Superior temporal gyrus (tissue), 1 donor: ENCODE results near the gene CRIP2.
A peak's percentile ranks its signal among the peaks of the same experiment; 100 is the strongest.

Experiments used
- DNase-seq: peaks from one replicate; pipeline ENCODE4 v3.0.0-alpha.2; 2016; ENCODE audit errors: extremely low spot score

The CRIP2 gene

DNA sequence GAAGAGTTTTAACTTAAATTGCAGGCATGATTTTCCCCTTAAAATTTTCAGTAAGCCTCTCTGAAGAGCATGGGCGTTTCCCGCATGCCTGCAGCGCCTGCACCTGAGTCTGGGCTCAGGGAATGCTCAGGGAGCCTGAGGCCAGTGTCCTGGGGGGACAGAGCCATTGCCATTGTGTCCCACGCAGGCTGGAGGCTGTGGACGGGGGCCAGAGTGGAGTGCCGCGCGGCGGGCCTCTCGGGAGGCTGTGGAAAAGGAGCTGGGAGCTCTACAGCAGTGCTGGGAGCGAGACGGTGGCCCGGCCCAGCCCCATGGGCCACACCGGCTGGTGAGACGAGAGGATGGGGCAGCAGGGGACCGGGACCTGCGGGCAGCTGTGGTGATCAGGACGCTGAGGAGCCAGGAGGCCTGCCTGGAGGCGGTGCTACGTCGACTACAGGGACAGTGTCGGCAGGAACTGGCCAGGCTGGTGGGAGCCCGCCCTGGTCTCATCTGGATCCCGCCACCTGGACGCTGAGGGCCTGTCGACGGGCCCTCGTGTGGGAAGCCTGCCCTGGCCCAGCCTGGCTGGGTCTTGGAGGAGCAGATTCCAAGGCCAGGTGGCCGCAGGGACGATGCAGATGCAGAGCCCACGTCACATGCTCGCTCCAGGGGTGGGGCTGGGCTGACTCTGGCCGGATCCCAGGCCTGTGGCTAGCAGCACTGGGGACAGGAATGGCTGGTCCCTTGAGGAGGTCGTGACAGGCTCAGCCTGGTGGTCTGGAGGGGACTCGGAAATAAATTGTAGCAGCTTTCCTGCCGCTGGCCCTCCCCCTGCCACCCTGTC lies 24.0 kb downstream of the CRIP2 start:
- peak; percentile 74 for DNase-seq

DNA sequence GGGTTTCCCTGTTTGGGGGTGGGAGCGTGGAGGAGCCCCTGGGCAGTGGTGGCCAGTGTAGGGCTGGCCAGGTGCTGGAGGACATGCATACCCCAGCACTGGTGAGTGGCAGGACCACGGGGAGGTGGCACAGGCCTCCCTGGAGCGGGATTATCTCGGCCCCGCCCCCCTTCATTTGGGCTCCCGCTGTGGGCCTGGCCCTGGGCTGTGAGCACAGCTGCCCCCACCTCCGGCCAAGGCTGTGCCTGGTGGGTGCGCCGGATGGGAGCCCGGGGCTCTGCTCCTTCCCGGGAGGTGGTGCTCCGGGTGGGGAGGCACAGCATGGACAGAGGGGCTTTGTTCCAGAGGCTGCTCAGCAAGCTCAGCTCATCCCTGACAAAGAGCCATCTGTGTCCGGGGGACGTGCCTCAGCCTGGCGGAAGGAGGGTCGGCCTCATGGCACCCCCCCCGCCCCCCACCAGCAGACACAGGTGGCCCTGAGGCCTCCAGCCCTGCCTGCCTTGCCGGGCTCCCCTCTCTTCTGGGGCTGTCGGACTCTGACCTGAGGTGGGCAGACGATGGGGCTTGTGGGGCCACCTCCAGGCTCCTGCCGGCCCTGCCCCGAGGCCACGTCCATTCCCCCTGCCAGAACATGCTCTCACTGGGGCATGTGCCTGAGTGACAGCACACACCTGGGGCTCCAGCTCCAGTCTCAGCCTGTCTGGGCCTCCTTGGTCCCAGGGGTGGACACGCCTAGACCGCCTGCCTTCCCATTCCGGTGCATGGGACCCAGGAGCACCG lies 24.8 kb downstream of the CRIP2 start:
- DNase-seq: peak; percentile 88

DNA sequence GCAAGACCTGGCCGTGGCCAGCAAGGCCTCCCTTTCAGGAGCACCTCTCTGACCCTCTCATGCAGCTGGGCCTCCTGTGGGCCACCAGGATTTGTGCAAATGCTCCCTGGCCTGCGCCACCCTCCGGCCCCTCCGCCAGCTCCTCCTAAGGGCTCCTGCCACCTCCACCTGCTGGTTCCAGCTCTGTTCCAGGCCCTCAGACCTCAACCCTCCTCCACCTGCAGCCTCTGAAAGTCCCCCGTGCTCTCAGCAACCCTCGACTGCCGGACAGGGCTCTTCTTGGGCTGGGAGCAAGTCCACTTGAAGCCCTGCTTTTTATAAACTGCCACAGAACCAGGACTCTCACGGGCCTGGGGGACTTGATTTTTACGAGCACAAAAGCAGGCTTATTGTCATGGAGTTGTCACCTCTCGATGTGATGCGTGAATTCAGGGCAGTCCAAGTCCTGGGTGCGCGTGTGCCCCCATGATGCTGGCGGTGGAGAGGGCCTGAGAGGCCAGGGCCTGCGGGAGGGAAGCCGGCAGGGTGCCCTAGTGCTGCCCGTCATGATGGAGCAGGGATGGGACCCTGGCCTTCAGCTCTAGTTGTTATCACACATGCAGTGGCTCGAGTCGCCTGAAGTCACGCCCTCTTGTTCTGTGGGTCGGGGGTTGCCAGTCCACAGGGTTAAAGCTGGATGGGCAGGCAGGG lies 25.6 kb downstream of the CRIP2 start:
- DNase-seq: no peak

DNA sequence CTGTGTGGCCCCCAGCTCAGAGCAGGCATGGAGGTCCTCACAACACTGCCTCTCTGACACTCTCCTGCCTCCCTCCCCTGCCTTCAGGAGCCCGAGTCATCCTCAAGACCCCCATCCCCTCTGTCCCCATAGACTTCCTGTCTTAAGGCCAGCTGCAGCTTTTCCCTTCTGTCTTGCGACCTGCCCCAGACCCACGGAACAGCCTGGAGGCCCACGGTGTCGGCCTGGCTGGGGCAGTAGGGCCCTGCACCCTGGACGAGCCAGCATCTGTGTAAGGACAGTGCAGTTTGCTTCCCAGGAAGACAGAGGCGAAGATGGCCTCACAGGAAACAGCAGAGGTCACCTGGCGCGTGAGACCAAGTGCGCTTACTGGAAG lies 26.1 kb downstream of the CRIP2 start:
- DNase-seq: no peak

DNA sequence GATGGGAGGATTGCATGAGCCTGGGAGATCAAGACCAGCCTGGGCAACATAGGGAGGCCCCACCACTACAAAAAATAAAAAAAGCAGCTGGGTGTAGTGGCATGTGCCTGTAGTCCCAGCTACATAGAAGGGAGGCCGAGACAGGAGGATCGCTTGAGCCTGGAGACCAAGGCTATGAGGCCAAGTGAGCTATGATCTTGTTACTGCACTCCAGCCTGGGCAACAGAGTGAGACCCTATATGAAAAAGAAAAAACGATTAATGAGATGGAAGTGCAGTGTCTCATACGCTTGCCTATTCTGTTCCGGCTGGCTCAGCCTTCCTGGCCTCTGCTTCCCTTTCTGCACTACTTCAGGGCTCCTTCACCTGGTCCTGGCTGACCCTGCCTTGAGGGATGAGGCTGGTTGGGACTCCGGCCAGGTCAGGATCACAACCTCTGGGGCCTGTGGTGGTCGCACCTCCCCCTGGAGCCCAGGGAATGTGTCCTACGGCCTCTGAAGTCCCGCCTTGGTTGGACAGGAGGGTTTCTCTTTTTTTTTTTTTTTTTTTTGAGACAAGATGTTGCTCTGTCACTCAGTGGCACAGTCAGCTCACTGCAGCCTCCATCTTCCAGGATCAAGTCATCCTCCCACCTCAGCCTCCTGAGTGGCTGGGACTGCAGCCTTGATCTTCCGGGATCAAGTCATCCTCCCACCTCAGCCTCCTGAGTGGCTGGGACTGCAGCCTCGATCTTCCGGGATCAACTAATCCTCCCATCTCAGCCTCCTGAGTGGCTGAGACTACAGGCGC lies 27.1 kb downstream of the CRIP2 start:
- DNase-seq: no peak

DNA sequence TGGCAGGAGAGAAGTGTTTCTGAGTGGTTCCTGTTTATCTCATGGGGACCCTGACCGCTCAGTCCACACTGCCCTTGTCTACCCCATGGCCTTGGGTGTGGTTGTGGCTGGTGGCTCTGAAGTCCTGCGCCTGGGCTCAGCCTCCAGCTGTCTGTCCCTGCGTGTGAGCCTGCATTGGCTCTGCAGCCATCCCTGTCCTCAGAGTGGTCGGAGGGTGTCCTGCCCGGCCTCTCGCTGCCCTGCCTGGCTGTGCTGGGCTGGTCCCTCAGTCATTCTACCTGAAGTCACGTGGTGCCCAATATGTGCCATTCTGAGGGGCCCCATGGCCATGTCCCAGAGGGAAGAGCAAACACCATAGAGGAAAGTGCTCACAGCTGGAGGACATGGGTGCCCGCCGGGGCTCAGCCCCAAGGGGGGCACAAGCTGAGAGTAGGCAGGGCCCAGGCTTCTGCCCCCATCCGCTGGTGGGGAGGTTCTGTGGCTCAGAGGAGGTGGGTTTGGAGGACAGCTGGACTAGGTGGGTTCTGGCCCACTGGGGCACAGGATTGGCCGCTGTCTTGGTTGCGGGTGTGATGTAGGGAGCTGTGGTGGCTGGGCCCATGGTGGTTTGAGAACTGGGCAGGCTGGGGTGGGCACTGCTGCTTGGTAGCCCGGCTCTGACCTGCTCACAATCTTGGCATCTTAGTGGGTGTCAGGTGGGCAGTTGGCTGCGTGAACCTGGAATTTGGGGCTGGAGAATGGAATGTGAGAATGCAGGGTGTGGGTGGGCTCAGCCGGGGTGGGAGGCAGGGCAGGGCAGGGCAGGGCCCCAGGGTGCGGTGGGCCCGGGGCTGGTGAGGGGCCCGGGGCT lies 28.1 kb downstream of the CRIP2 start:
- DNase-seq: no peak

DNA sequence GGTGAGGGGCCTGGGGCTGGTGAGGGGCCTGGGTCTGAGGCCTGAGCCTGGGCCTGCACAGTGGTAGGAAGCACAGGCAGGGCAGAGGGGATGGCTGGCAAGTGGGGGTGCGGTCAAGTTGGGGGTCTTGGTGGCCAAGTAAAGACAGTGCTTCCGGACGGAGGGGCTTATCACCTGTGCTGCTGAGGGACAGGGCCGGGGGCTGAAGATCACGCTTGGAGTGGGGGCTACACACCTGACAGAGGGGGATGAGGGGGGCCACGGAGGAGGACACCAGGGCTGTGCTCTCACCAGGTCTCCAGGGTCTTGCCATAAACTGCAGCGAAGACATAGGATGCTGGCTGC lies 28.6 kb downstream of the CRIP2 start:
- no peak for DNase-seq

DNA sequence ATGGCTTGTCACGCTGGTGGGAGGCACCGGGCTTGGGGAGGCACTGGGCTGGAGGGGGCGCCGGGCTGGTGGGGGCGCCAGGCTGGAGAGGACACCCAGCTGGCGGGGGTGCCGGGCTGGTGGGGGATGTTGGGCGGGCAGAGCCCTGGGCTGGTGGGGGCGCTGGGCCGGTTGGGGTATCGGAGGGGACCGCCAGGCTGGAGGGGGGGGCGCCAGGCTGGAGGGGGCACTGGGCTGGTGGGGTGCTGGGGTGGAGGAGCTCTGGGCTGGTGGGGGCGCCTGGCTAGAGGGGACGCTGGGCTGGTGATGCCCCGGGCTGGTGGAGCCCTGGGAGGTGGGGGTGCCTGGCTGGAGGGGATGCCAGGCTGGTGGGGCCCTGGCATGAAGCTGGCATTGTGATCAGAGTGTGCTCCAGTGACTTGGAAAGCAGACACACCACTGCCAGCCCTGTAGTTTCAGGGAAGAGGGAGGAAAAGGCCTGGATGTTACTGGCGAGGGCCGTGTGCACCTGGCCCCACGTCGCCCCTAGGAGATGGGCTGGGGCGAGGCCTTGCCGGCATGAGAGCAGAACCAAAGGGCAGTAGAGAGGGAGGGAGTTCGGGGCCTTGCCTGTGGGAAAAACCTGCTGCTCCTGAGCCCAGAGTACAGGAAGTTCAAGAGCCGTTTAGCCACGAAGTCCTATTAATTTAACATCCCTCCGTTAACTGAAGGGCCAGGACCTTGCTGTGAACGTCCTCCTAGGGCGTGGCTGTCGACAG lies 29.5 kb downstream of the CRIP2 start:
- no peak for DNase-seq

DNA sequence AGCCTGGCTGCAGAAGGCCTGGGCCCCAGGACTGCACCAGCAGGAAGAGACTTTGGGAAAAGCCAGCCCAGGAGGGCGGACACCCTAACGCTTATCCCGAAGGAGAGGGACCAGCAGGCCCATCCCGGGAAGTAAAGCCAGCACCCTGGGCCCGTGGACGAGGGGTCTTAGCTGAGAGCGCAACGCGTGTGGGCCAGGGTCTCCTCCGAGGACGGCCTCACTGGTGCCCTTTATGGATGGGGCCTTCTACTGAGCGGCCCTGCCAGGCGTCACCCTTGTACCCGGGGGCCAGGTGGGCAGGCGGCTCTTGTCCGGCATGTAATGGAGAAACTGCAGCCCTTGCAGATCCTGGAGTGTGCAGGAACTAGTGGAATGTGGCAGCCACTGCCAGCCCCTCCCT lies 30.5 kb downstream of the CRIP2 start:
- DNase-seq: no peak

DNA sequence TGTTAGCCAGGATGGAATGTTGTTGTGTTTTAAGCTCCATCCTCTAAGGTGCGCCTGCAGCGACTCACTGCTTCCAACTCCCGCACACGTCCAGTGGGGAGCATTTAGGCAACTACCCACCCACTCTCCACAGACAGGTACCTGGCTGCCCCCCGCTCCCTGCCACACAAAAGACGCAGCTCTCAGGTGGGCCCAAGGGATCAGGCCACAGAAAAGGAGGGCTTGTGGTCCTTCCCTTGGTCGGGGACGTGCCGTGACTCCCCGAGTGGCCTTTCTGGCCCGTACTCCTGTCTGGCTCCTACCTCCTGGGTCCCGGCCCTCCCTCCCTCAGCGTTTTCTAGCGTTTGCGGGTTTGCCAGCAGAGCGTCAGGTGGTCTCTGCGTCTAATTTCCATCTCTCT lies 32.6 kb downstream of the CRIP2 start:
- DNase-seq: no peak

DNA sequence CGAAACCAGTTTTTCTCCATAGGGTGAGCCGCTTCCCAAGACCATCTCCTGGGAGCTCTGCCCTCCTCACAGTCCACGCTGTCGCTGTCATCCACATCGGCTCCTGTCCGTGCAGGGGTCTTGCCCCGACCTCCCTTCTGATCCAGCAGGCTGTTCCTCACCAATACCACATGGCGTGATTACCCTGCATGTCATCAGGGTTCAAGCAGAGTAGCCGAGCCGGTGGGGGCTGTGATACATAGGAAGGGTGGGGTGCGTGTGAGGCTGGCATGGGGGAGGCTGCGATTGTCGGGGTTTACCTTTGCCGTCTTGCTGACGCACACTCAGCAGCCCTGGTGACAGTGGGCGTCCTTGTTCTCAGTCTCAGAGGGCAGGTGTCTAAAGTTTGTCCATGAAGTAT lies 33.4 kb downstream of the CRIP2 start:
- no peak for DNase-seq

DNA sequence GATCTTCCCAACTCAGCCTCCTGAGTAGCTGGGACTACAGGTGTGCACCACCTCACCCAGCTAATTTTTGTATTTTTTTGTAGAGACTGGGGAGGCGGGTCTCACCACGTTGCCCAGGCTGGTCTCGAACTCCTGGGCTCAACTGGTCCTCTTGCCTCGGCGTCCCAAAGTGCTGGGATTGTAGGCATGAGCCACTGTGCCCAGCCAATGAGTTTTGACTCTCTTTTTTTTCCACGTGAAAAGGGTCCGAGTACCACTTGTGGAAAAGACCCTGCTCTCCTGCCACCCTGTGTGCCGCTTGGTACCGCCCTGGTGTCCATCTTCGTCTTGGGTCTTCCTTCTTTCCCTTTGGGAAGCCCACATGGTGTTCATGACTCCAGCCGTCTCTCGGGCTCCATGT lies 34.0 kb downstream of the CRIP2 start:
- no peak for DNase-seq

DNA sequence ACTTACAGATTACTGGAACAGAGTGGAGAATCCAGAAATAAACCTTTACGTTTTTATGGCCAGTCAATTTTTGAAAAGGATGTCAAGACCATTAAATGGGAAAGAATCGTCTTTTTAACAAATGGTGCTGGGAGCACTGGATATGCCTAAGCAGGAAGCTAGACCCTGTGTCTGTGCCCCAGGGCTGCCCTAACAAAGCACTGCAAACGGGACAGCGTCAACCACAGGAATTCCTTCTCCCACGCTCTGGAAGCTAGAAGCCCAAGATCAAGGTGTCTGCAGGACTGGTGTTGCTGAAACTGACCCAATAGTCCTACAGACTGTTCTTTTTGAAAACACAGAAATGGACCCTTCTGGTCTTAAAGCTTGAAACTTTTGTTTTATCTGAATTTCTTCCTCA lies 42.5 kb downstream of the CRIP2 start:
- DNase-seq: no peak

DNA sequence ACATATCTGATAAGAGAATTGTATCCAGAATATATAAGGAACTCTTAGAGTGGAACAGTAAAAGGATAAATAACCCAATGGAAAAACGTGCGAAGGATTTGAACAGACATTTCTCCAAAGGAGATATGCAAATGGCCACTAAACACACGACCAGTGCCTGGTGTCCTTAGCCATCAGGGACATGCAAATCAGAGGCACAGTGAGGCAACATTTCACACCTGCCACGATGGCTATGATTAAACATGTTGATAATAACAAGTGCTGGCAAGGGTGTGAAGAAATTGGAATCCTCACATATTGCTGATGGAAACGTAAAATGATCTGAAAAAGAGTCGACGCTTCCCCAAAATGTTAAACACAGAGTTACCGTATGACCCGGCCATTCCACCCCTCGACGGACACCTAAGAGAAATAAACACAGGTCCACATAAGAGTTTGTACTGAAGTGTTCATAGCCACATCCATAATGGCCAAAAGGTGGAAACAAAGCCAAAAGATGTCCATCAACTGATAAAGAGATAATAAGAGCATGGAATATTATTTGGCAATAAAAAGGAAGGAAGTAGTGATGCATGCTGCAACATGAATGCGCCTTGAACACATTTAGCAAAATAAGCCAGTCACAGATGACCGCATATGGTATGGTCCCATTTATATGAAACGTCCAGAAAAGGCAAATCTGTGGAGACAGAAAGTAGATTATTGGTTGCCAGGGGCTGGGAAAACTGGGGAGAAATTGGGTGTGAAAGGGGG lies 45.5 kb downstream of the CRIP2 start:
- DNase-seq: no peak

DNA sequence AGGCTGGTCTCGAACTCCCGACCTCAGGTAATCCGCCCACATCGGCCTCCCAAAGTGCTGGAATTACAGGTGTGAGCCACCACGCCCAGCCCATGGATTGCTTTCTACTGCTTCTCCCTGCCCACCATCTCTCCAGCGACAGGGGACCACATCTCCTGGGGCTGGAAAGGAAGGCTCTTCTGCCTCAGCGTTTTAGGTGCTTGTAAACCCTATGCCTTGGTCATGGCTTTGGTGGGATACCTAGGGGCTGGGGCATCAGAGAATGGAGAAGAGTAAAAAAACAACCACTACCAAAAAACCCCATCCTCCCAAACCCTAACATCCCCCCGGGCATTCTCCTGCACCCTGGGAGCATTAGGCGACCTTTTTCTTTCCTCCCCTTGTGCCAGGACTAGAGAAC lies 50.7 kb downstream of the CRIP2 start:
- DNase-seq: no peak

DNA sequence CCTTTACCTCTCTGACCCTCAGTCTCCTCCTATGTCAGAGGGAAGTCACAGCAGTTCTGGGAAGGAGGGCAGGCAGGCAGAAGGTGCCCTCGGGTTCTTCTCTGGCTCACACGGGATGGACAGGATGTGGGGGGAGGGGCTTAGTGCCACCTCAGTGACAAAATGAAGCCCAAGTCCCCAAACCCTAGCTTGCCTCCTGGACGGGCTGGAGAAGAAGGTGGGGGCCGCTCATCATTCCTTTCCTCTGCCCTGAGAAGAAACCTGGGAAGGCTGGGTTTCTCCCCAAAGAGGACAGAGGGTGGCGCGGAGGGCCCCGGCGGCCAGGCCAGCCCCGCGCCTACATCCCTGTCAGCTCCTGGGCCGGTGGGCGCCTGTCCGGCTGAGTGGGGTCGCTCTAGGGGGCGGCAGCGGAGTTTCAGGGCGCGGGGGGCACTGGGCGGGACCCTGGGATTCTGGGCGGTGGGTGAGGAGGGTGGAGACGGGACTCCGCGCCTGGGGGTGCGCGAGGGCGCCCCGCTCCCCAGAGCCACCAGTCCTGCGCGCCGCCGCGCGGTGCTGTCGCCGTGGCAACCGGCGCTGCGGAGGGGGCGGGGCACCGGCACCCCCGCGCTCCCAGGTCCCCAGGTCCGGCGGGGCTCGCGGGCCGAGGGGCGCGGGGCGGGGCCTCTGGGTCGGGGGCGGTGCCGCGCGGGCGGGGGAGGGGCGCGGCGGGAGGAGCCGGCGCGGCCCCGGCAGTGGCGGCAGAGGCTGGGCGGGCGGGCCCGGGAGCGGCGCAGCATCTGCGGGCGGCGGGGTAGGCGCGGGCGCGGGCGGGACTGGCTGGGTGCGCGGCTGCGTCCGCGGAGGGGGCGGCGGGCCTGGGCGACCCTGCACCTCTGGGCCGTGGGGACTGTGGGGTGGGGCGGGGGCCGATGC lies 51.5 kb downstream of the CRIP2 start, which contains the start of gene TMEM121:
Gene TMEM121, plus strand, starts transcription at position 723 of the 915 bp plus-strand sequence. CDS start 2,252 bp downstream, outside the sequence.
- DNase-seq: no peak

DNA sequence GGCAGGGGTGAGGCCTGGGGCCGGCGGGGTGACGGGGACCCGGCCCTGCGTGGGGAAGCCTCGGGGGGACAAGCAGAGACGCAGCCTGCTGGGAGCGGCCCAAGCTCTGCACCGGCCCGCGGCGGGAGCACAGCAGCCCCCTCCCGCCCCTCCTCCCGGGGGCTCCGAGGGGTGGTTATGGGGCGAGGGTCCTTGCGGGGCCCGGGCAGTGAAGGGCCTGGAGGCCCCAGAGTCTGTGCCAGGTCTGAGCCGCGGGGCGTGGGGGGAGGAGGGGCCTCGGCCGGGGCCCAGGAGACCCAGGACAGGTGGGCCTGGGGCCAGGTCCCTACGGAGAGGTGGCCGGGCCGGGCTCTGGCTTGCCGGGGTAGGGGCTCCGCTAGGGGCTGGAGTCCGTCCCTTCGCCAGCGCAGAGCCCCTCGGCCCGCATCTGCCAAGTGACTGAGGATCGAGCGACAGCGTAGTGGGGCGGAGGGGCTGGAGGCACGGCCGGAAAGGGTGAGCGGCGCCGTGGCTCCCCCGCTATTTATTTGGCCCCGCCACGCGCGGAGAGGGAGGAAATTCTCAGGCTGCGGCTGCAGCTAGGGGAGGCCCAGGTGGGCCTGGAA lies 52.3 kb downstream of the CRIP2 start:
- DNase-seq: no peak

DNA sequence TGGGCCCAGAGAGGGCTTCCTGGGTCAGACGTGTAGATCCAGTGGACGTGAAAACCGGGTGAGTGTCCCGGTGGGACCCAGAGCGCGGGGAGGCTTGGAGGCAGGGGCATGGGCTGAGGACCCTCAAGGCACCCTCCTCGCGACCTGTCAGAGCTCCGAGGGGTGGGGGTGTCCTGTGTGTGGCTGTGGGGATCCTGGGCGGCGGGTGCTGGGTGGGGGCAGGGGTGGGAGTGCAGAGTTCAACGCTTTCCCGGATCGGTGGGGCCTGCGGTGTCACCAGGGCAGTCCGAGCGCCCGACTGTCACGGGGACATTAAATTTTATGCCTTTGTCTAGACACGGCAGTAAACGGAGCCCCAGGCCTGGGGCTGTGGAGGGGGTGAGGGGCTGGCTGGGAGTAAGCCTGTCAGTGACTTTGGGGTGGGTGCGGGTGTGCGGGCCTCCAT lies 52.8 kb downstream of the CRIP2 start:
- DNase-seq: no peak
